ENCODE results near the gene KDELR1. TPM values are rescaled to one million over a fixed set of nuclear protein-coding genes. Genes with fewer than 3 reads are reported as not detected.

KDELR1 gene
- total RNA-seq, 1 donor from 2014 or later, result 255 TPM

GRCh38 chr19:48353677-48354076 lies 37.7 kb downstream of the KDELR1 start:
- no peaks in the 10 kb centered on the region for H3K4me1 Mint-ChIP-seq
- no peak for TF ChIP-seq CTCF (IDR thresholded peaks at IDR 0.05; ENCODE audit: unreplicated experiment)
- no peak overlapping the region for H3K4me3 Mint-ChIP-seq
- no peaks in the 10 kb centered on the region for H3K36me3 Mint-ChIP-seq
- no peak for DNase-seq (ENCODE audit: low spot score in 2 of 2, unreplicated experiment in 2 of 2)
- H3K27me3 Mint-ChIP-seq (ENCODE audit: low read depth), result no peaks in the 10 kb centered on the region
- no peak overlapping the region for H3K27ac Mint-ChIP-seq
- H3K9me3 Mint-ChIP-seq, result no peaks in the 10 kb centered on the region

- peak; percentile 66 for TF ChIP-seq CTCF (IDR thresholded peaks at IDR 0.05; ENCODE audit: unreplicated experiment)
- no peak overlapping the region for H3K4me3 Mint-ChIP-seq
- H3K9me3 Mint-ChIP-seq, result no peaks in the 10 kb centered on the region
- no peak overlapping the region for H3K27ac Mint-ChIP-seq
- DNase-seq (ENCODE audit: low spot score in 2 of 2, unreplicated experiment in 2 of 2), result peak in 1 of 2 experiments; percentile 78
- H3K36me3 Mint-ChIP-seq, result no peaks in the 10 kb centered on the region
- H3K27me3 Mint-ChIP-seq (ENCODE audit: low read depth), result no peaks in the 10 kb centered on the region
- peaks cover 4% of the 10 kb centered on the region for H3K4me1 Mint-ChIP-seq
Observed at GRCh38 chr19:48351341-48351752, 40.0 kb downstream of the KDELR1 start.

- DNase-seq (ENCODE audit: low spot score in 2 of 2, unreplicated experiment in 2 of 2), result no peak
- Mint-ChIP-seq H3K27me3 (ENCODE audit: low read depth) (no peaks in the 10 kb centered on the region), H3K36me3 (no peaks in the 10 kb centered on the region), H3K9me3 (no peaks in the 10 kb centered on the region), H3K4me1 (peaks cover 4% of the 10 kb centered on the region), H3K27ac (no peak overlapping the region), H3K4me3 (no peak overlapping the region)
- TF ChIP-seq CTCF (IDR thresholded peaks at IDR 0.05; ENCODE audit: unreplicated experiment), result no peak
Observed at GRCh38 chr19:48350856-48351255, 40.5 kb downstream of the KDELR1 start.

- H3K27ac Mint-ChIP-seq, result no peak overlapping the region
- no peak for TF ChIP-seq CTCF (IDR thresholded peaks at IDR 0.05; ENCODE audit: unreplicated experiment)
- peaks cover 4% of the 10 kb centered on the region for H3K4me1 Mint-ChIP-seq
- H3K9me3 Mint-ChIP-seq, result no peaks in the 10 kb centered on the region
- no peak for DNase-seq (ENCODE audit: low spot score in 2 of 2, unreplicated experiment in 2 of 2)
- no peaks in the 10 kb centered on the region for H3K36me3 Mint-ChIP-seq
- no peaks in the 10 kb centered on the region for H3K27me3 Mint-ChIP-seq (ENCODE audit: low read depth)
- no peak overlapping the region for H3K4me3 Mint-ChIP-seq
Observed at GRCh38 chr19:48348737-48349136, 42.6 kb downstream of the KDELR1 start.

- Mint-ChIP-seq H3K27me3 (ENCODE audit: low read depth) (no peaks in the 10 kb centered on the region), H3K27ac (peak overlapping the region; percentile 9), H3K4me3 (no peak overlapping the region), H3K9me3 (no peaks in the 10 kb centered on the region), H3K4me1 (peaks cover 4% of the 10 kb centered on the region), H3K36me3 (no peaks in the 10 kb centered on the region)
- no peak for DNase-seq (ENCODE audit: low spot score in 2 of 2, unreplicated experiment in 2 of 2)
- TF ChIP-seq CTCF (IDR thresholded peaks at IDR 0.05; ENCODE audit: unreplicated experiment), result no peak
Observed at GRCh38 chr19:48348045-48348444, 43.3 kb downstream of the KDELR1 start.

GRCh38 chr19:48346191-48346590 lies 45.2 kb downstream of the KDELR1 start:
- Mint-ChIP-seq H3K4me3 (no peak overlapping the region), H3K27me3 (ENCODE audit: low read depth) (no peaks in the 10 kb centered on the region), H3K4me1 (peaks cover 4% of the 10 kb centered on the region), H3K36me3 (no peaks in the 10 kb centered on the region), H3K9me3 (no peaks in the 10 kb centered on the region), H3K27ac (no peak overlapping the region)
- DNase-seq (ENCODE audit: low spot score in 2 of 2, unreplicated experiment in 2 of 2), result no peak
- TF ChIP-seq CTCF (IDR thresholded peaks at IDR 0.05; ENCODE audit: unreplicated experiment), result no peak

All from mesothelial cell of epicardium (in vitro differentiated cells).